Activated CD8-positive, alpha-beta T cell treated with anti-CD3 and anti-CD28 coated beads, Interleukin-2, amount 10 ng/mL, durations not matched to agents 7 days and 5 days (primary cell): ENCODE results near the gene TRIM6. TPM values are rescaled to one million over a fixed set of nuclear protein-coding genes. Genes with fewer than 3 reads are reported as not detected.
"Not testable (repeated sequence)": the region's sequence is repeated elsewhere in the genome, so short reads cannot be mapped to it uniquely, and the experiment has no call there.

Experiments
- ATAC-seq: fragments of 150-1000 bp; cut with Tn5 transposase; one replicate; pipeline ENCODE4 v1.10.0; 2021; ENCODE audit warnings: moderate library complexity
- CTCF ChIA-PET: fragments of 350-600 bp; sonication (Branson Sonifier 250); formaldehyde crosslinking; loops from one replicate; lab custom pipeline; 2021; ENCODE audit warnings: antibody characterized with exemption; lab: Charles Lee
- POLR2A ChIA-PET: fragments of 350-600 bp; sonication (Branson Sonifier 250); formaldehyde crosslinking; loops from one replicate; lab custom pipeline; 2021; ENCODE audit warnings: antibody characterized with exemption; lab: Charles Lee
- DNase-seq: peaks from one replicate; pipeline ENCODE4 v3.0.0-alpha.2; 2020
- H3K27ac Mint-ChIP-seq: one replicate; pipeline ENCODE4 v1.8.0; 2021; ENCODE audit warnings: mild to moderate bottlenecking, mixed read lengths
- H3K27me3 Mint-ChIP-seq: one replicate; pipeline ENCODE4 v1.8.0; 2021; ENCODE audit warnings: low read depth, mixed read lengths
- H3K36me3 Mint-ChIP-seq: one replicate; pipeline ENCODE4 v1.8.0; 2021; ENCODE audit warnings: low read depth, mixed read lengths
- H3K4me1 Mint-ChIP-seq: one replicate; pipeline ENCODE4 v1.8.0; 2021; ENCODE audit warnings: low read depth, mixed read lengths
- H3K4me3 Mint-ChIP-seq: one replicate; pipeline ENCODE4 v1.8.0; 2021; ENCODE audit warnings: mild to moderate bottlenecking, mixed read lengths
- H3K9me3 Mint-ChIP-seq: one replicate; pipeline ENCODE4 v1.8.0; 2022; ENCODE audit warnings: mixed read lengths; ENCODE audit not compliant: insufficient read depth
- total RNA-seq, 2 experiments: library from RNA; stranded (reverse); gene quantifications; one replicate each; pipeline ENCODE4 v1.2.3, GENCODE V29; 2021

The TRIM6 gene
- total RNA-seq, 2 experiments from 2014 or later, result 0.47 to 0.58 TPM

- POLR2A ChIA-PET, result interaction anchor here (1.0 kb wide), 1 partner anchor 44 kb away, joined by 3 read pairs; the partner anchor contains the start of gene TRIM34
- no peak within 1 kb of the TSS for H3K27ac Mint-ChIP-seq
- no peaks in the 10 kb centered on the region for H3K9me3 Mint-ChIP-seq
- no peak for DNase-seq
- CTCF ChIA-PET, result no interaction called here
- no peak for ATAC-seq
- H3K4me3 Mint-ChIP-seq, result no peak within 1 kb of the TSS
- no peaks in the 10 kb centered on the region for H3K36me3 Mint-ChIP-seq
- H3K4me1 Mint-ChIP-seq, result no peaks in the 10 kb centered on the region
- no peaks in the 10 kb centered on the region for H3K27me3 Mint-ChIP-seq
Measured at GRCh38 chr11:5580577-5580976, 15.9 kb upstream of the TRIM6 start, which contains the start of gene OR52B6. Gene OR52B6 (plus strand): TSS chr11:5580877. CDS start chr11:5580877, 0 bp downstream.

- DNase-seq (no peak), ATAC-seq (no peak)
- Mint-ChIP-seq H3K9me3 (no peaks in the 10 kb centered on the region), H3K4me1 (no peaks in the 10 kb centered on the region), H3K36me3 (no peaks in the 10 kb centered on the region), H3K4me3 (no peak overlapping the region), H3K27me3 (no peaks in the 10 kb centered on the region), H3K27ac (no peak overlapping the region)
- POLR2A ChIA-PET, result no interaction called here
- CTCF ChIA-PET, result no interaction called here
Measured at GRCh38 chr11:5581014-5581413, 15.4 kb upstream of the TRIM6 start.

GRCh38 chr11:5584458-5584857 lies 12.0 kb upstream of the TRIM6 start:
- POLR2A ChIA-PET, H3K9me3 Mint-ChIP-seq, ATAC-seq, H3K36me3 Mint-ChIP-seq, H3K4me3 Mint-ChIP-seq, CTCF ChIA-PET, DNase-seq, H3K27me3 Mint-ChIP-seq, H3K4me1 Mint-ChIP-seq, H3K27ac Mint-ChIP-seq: not testable (repeated sequence)

- ATAC-seq, H3K9me3 Mint-ChIP-seq, DNase-seq, H3K36me3 Mint-ChIP-seq, H3K4me3 Mint-ChIP-seq, H3K4me1 Mint-ChIP-seq, H3K27ac Mint-ChIP-seq, H3K27me3 Mint-ChIP-seq, POLR2A ChIA-PET, CTCF ChIA-PET: not testable (repeated sequence)
Measured at GRCh38 chr11:5589906-5590305, 6.5 kb upstream of the TRIM6 start.

- H3K27me3 Mint-ChIP-seq, result no peaks in the 10 kb centered on the region
- CTCF ChIA-PET, result no interaction called here
- DNase-seq (no peak), ATAC-seq (no peak)
- H3K9me3 Mint-ChIP-seq, result no peaks in the 10 kb centered on the region
- H3K27ac Mint-ChIP-seq, result no peak overlapping the region
- H3K4me1 Mint-ChIP-seq, result peaks cover 2% of the 10 kb centered on the region
- H3K36me3 Mint-ChIP-seq, result no peaks in the 10 kb centered on the region
- H3K4me3 Mint-ChIP-seq, result no peak overlapping the region
- POLR2A ChIA-PET, result no interaction called here
Measured at GRCh38 chr11:5591613-5592012, 4.8 kb upstream of the TRIM6 start.

GRCh38 chr11:5592615-5593014 lies 3.8 kb upstream of the TRIM6 start:
- DNase-seq (no peak), ATAC-seq (no peak)
- POLR2A ChIA-PET, result no interaction called here
- H3K4me3 Mint-ChIP-seq, result no peak overlapping the region
- no peaks in the 10 kb centered on the region for H3K9me3 Mint-ChIP-seq
- H3K4me1 Mint-ChIP-seq, result peaks cover 9% of the 10 kb centered on the region
- H3K27ac Mint-ChIP-seq, result no peak overlapping the region
- CTCF ChIA-PET, result interaction anchor here (0.8 kb wide), 1 partner anchor 12 kb away, joined by 3 read pairs; no protein-coding TSS in a partner anchor
- H3K36me3 Mint-ChIP-seq, result no peaks in the 10 kb centered on the region
- H3K27me3 Mint-ChIP-seq, result no peaks in the 10 kb centered on the region

GRCh38 chr11:5593146-5593545 lies 3.3 kb upstream of the TRIM6 start:
- no peak for ATAC-seq
- CTCF ChIA-PET, result interaction anchor here (0.8 kb wide), 1 partner anchor 11 kb away, joined by 3 read pairs; no protein-coding TSS in a partner anchor

GRCh38 chr11:5597953-5598352 lies 1.5 kb downstream of the TRIM6 start:
- peaks cover 9% of the 10 kb centered on the region for H3K4me1 Mint-ChIP-seq
- DNase-seq (no peak), ATAC-seq (no peak)
- H3K4me3 Mint-ChIP-seq, result no peak overlapping the region
- H3K27ac Mint-ChIP-seq, result no peak overlapping the region
- ChIA-PET POLR2A (interaction anchor here (1.0 kb wide), 1 partner anchor 27 kb away, joined by 4 read pairs; the partner anchor contains the start of gene TRIM34), CTCF (interaction anchor here (0.6 kb wide), 1 partner anchor 763 kb away, joined by 3 read pairs; no protein-coding TSS in a partner anchor)
- H3K9me3 Mint-ChIP-seq, result no peaks in the 10 kb centered on the region
- H3K27me3 Mint-ChIP-seq, result no peaks in the 10 kb centered on the region
- H3K36me3 Mint-ChIP-seq, result no peaks in the 10 kb centered on the region

More at GRCh38 chr11:5593146-5593545, 3.3 kb upstream of the TRIM6 start:
- H3K36me3 Mint-ChIP-seq, result no peaks in the 10 kb centered on the region
- no peaks in the 10 kb centered on the region for H3K9me3 Mint-ChIP-seq
- peaks cover 9% of the 10 kb centered on the region for H3K4me1 Mint-ChIP-seq
- no peak for DNase-seq
- no peak overlapping the region for H3K4me3 Mint-ChIP-seq
- H3K27ac Mint-ChIP-seq, result no peak overlapping the region
- H3K27me3 Mint-ChIP-seq, result no peaks in the 10 kb centered on the region
- POLR2A ChIA-PET, result no interaction called here

GRCh38 chr11:5600374-5600851 lies 4.0 kb downstream of the TRIM6 start:
- peak; percentile 76 for DNase-seq
- POLR2A ChIA-PET, result no interaction called here
- no peaks in the 10 kb centered on the region for H3K27me3 Mint-ChIP-seq
- H3K36me3 Mint-ChIP-seq, result no peaks in the 10 kb centered on the region
- no peak overlapping the region for H3K4me3 Mint-ChIP-seq
- CTCF ChIA-PET, result interaction anchor here (0.8 to 2.8 kb wide), 14 partner anchors 10 to 291 kb away, joined by 3 to 14 read pairs (median 4); partner anchors contain the start of genes OR52N2, TRIM22 and TRIM5
- peaks cover 9% of the 10 kb centered on the region for H3K4me1 Mint-ChIP-seq
- ATAC-seq, result peak; percentile 95
- no peak overlapping the region for H3K27ac Mint-ChIP-seq
- H3K9me3 Mint-ChIP-seq, result no peaks in the 10 kb centered on the region

GRCh38 chr11:5602791-5603190 lies 6.4 kb downstream of the TRIM6 start:
- H3K27ac Mint-ChIP-seq, result not testable (repeated sequence)

GRCh38 chr11:5603326-5603725 lies 6.9 kb downstream of the TRIM6 start:
- Mint-ChIP-seq H3K4me1 (no peaks in the 10 kb centered on the region), H3K9me3 (no peaks in the 10 kb centered on the region), H3K27ac (no peak overlapping the region), H3K36me3 (no peaks in the 10 kb centered on the region), H3K27me3 (no peaks in the 10 kb centered on the region), H3K4me3 (no peak overlapping the region)
- DNase-seq (no peak), ATAC-seq (no peak)
- POLR2A ChIA-PET, result no interaction called here
- CTCF ChIA-PET, result interaction anchor here (1.1 kb wide), 1 partner anchor 81 kb away, joined by 5 read pairs; the partner anchor contains the start of gene TRIM5

More at GRCh38 chr11:5602791-5603190, 6.4 kb downstream of the TRIM6 start:
- POLR2A ChIA-PET, H3K4me1 Mint-ChIP-seq, H3K36me3 Mint-ChIP-seq, H3K4me3 Mint-ChIP-seq, H3K9me3 Mint-ChIP-seq, ATAC-seq, DNase-seq, H3K27me3 Mint-ChIP-seq, CTCF ChIA-PET: not testable (repeated sequence)

GRCh38 chr11:5604896-5605295 lies 8.5 kb downstream of the TRIM6 start:
- CTCF ChIA-PET, result interaction anchor here (1.0 kb wide), 1 partner anchor 12 kb away, joined by 3 read pairs; no protein-coding TSS in a partner anchor
- DNase-seq, result no peak
- Mint-ChIP-seq H3K27ac (no peak overlapping the region), H3K9me3 (no peaks in the 10 kb centered on the region), H3K4me3 (no peak overlapping the region), H3K27me3 (no peaks in the 10 kb centered on the region), H3K4me1 (no peaks in the 10 kb centered on the region), H3K36me3 (no peaks in the 10 kb centered on the region)
- no peak for ATAC-seq
- POLR2A ChIA-PET, result no interaction called here
